KMS-11 (cell line): Measurements from ENCODE around the gene NCK2.

Experiments
- H2AFZ ChIP-seq: fragments of 200-600 bp; sonication (generic); 2 replicates; pipeline ENCODE4 v1.6.1; 2016; ENCODE audit warnings: antibody characterized with exemption, mixed run types, low read depth
- H3K27ac ChIP-seq: fragments of 200-600 bp; sonication (generic); 2 replicates; pipeline ENCODE4 v1.6.1; 2016; ENCODE audit warnings: mild to moderate bottlenecking, mixed run types
- H3K27me3 ChIP-seq: fragments of 200-600 bp; sonication (generic); 2 replicates; pipeline ENCODE4 v1.6.1; 2017; ENCODE audit warnings: mild to moderate bottlenecking, low read depth, mixed run types, moderate library complexity; ENCODE audit not compliant: insufficient read depth
- H3K36me3 ChIP-seq: fragments of 200-600 bp; sonication (generic); 2 replicates; pipeline ENCODE4 v1.6.1; 2017; ENCODE audit warnings: mild to moderate bottlenecking, mixed run types; ENCODE audit not compliant: insufficient read depth
- H3K4me1 ChIP-seq: fragments of 200-600 bp; sonication (generic); 2 replicates; pipeline ENCODE4 v1.6.1; 2016; ENCODE audit warnings: mild to moderate bottlenecking, low read depth, mixed run types; ENCODE audit not compliant: poor library complexity, severe bottlenecking
- H3K4me2 ChIP-seq: fragments of 200-600 bp; sonication (generic); 2 replicates; pipeline ENCODE4 v1.7.0; 2016; ENCODE audit warnings: mild to moderate bottlenecking, mixed run types
- H3K4me3 ChIP-seq: fragments of 200-600 bp; sonication (generic); IDR thresholded peaks from 2 replicates; pipeline ENCODE4 v1.6.1; 2017; ENCODE audit warnings: low read depth, low read length, mixed read lengths; ENCODE audit not compliant: insufficient read depth
- H3K79me2 ChIP-seq: fragments of 200-600 bp; sonication (generic); 2 replicates; pipeline ENCODE4 v1.6.1; 2016; ENCODE audit warnings: low read depth, mixed run types; ENCODE audit not compliant: insufficient read depth
- H3K9ac ChIP-seq: fragments of 200-600 bp; sonication (generic); 2 replicates; pipeline ENCODE4 v1.6.1; 2016; ENCODE audit warnings: mild to moderate bottlenecking, mixed run types
- H4K20me1 ChIP-seq: fragments of 200-600 bp; sonication (generic); 2 replicates; pipeline ENCODE4 v1.6.1; 2016; ENCODE audit warnings: mild to moderate bottlenecking, mixed run types; ENCODE audit not compliant: insufficient read depth
- TF ChIP-seq, protein P1 (sequence below): fragments of 200-600 bp; sonication (generic); conservative IDR thresholded peaks from 2 replicates; pipeline ENCODE4 v1.6.1; 2017; ENCODE audit warnings: low read depth, mild to moderate bottlenecking, antibody characterized with exemption, low read length, moderate library complexity, mixed read lengths

Gene NCK2

DNA sequence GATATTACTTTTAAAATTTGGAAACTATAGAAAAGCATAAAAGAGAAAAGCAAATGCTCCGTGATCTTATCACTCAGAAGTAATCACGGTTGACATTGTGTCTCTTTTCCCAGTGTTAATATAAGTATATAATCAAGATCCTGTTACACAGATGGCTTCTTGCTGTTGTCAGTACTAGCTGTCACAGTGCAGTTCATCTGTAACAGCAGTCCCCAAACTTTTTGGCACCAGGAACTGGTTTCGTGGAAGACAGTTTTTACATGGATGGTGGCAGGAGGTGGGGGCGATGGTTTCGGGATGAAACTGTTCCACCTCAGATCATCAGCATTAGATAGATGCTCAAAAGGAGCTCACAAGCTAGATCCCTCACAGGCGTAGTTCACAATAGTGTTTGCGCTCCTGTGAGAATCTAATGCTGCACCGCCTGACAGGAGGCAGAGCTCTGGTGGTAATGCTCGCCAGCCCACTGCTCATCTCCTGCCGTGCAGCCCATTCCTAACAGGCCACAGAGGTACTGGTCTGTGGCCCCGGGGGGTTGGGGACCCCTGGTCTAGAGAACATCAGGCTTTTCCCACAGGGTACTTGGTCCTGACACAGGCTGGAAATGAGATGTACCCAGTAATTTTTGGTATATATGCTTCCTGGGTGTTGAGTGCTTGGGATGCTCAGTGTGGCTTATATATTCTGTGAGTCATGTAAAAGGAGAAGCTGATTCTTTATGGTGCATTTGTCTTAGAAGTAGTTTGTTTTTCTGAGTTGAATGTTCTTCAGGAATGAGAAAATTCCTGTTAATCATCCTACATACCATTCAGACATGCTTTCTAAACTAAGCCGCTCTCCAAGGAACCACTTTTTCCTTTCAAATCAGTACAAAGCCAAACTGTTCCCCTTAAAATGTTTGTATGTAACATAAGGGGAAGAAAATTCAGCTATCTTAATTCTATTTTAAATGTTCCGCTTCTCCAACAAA lies 121.8 kb downstream of the NCK2 start:
- no peak overlapping the region for H3K4me2 ChIP-seq
- no peaks in the 10 kb centered on the region for H3K27me3 ChIP-seq
- H3K4me3 ChIP-seq = no peak overlapping the region
- TF ChIP-seq, protein P1, sequence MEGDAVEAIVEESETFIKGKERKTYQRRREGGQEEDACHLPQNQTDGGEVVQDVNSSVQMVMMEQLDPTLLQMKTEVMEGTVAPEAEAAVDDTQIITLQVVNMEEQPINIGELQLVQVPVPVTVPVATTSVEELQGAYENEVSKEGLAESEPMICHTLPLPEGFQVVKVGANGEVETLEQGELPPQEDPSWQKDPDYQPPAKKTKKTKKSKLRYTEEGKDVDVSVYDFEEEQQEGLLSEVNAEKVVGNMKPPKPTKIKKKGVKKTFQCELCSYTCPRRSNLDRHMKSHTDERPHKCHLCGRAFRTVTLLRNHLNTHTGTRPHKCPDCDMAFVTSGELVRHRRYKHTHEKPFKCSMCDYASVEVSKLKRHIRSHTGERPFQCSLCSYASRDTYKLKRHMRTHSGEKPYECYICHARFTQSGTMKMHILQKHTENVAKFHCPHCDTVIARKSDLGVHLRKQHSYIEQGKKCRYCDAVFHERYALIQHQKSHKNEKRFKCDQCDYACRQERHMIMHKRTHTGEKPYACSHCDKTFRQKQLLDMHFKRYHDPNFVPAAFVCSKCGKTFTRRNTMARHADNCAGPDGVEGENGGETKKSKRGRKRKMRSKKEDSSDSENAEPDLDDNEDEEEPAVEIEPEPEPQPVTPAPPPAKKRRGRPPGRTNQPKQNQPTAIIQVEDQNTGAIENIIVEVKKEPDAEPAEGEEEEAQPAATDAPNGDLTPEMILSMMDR = no peak
- no peaks in the 10 kb centered on the region for H3K4me1 ChIP-seq
- H3K27ac ChIP-seq = no peak overlapping the region
- no peak overlapping the region for H2AFZ ChIP-seq
- no peaks in the 10 kb centered on the region for H4K20me1 ChIP-seq
- no peaks in the 10 kb centered on the region for H3K36me3 ChIP-seq
- no peaks in the 10 kb centered on the region for H3K79me2 ChIP-seq
- no peak overlapping the region for H3K9ac ChIP-seq

DNA sequence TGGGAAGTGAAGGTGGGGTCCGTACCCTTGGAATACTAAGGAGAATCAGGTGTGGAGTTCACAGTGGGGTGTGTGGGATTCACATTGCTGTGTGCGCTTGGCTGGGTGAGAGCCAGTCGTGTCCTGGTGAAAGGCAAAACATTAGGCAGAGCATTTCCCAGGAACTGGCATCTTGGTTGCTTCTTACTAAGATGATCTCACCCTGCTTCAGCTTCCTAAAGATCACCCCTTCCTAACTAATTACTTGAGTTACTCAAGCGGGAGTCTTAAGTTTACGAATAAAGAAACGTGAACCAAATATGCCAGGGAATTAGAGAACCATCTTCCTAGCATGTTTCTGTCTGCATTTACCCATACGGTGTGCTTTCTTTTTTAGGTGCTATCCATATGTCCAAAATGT lies 122.9 kb downstream of the NCK2 start:
- H4K20me1 ChIP-seq = no peaks in the 10 kb centered on the region

DNA sequence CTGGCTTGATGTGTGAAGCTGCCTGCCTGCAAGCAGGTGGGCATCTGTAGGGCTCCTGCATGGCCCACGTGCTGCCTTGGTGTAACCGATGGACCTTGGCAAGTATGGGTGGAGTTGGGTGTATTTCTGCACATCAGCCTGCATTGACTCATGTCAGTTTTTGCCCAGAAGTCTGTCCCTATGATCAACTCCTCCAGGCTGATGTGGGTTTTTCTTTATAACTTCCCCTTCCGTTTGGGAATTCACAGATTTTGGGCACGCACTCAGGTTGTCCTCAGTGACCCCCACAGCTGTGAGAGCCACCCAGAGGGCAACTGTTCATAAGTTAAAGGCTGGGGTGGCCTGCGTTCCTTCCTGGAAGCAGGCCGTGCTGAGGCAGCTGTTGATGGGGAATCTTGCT lies 123.3 kb downstream of the NCK2 start:
- Histone ChIP-seq H3K36me3 (no peaks in the 10 kb centered on the region), H3K27ac (no peak overlapping the region), H3K4me1 (no peaks in the 10 kb centered on the region), H4K20me1 (no peaks in the 10 kb centered on the region), H3K4me2 (no peak overlapping the region), H2AFZ (no peak overlapping the region), H3K27me3 (no peaks in the 10 kb centered on the region), H3K9ac (no peak overlapping the region), H3K4me3 (no peak overlapping the region), H3K79me2 (no peaks in the 10 kb centered on the region)
- TF ChIP-seq, protein P1 = no peak

More for the DNA sequence above, 122.9 kb downstream of the NCK2 start:
- Histone ChIP-seq H3K36me3 (no peaks in the 10 kb centered on the region), H3K27ac (no peak overlapping the region), H2AFZ (no peak overlapping the region), H3K4me1 (no peaks in the 10 kb centered on the region), H3K27me3 (no peaks in the 10 kb centered on the region), H3K4me2 (no peak overlapping the region), H3K9ac (no peak overlapping the region), H3K4me3 (no peak overlapping the region), H3K79me2 (no peaks in the 10 kb centered on the region)
- TF ChIP-seq, protein P1 = no peak

DNA sequence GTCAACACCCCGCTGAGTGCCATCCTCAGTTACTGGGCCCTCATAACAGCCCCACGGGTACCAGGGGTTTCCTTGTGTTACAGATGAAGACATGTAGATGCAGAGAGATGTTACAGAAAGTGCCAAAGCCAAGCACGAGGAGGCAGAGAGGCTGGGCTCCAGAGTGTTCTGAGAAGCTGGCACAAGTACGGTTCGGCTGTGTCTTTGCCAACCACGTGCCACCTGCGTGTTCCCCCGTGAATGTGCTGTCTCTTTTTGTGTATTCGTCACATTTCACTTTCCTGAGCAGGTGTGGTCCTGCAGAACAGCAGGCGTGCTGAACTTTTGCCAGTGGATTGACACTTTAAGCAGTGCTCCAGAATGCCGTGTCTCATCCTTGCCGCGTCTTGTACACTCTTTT lies 124.6 kb downstream of the NCK2 start:
- TF ChIP-seq, protein P1 = no peak
- no peak overlapping the region for H3K4me2 ChIP-seq
- H3K79me2 ChIP-seq = no peaks in the 10 kb centered on the region
- H3K4me3 ChIP-seq = no peak overlapping the region
- H3K36me3 ChIP-seq = no peaks in the 10 kb centered on the region
- no peaks in the 10 kb centered on the region for H3K27me3 ChIP-seq
- no peak overlapping the region for H3K9ac ChIP-seq
- H3K4me1 ChIP-seq = no peaks in the 10 kb centered on the region
- no peaks in the 10 kb centered on the region for H4K20me1 ChIP-seq
- H2AFZ ChIP-seq = no peak overlapping the region
- no peak overlapping the region for H3K27ac ChIP-seq
